LNCaP clone FGC (cell line): ENCODE results near the gene RELN.
"Not testable (repeated sequence)": the region's sequence is repeated elsewhere in the genome, so short reads cannot be mapped to it uniquely, and the experiment has no call there.

Source experiments
- DNase-seq: peaks from one replicate; pipeline ENCODE4 v3.0.0-alpha.2; 2011; ENCODE audit warnings: low read depth
- H3K4me3 ChIP-seq: 2 replicates; pipeline ENCODE4 v1.5.1; 2011; ENCODE audit warnings: mild to moderate bottlenecking, low read depth, low read length, control low read depth
- TF ChIP-seq, protein P1 (sequence below): IDR thresholded peaks from 2 replicates; pipeline ENCODE4 v1.5.1; 2012; ENCODE audit warnings: mild to moderate bottlenecking; ENCODE audit not compliant: control insufficient read depth, insufficient read depth; ENCODE audit errors: extremely low read depth

Gene RELN

DNA sequence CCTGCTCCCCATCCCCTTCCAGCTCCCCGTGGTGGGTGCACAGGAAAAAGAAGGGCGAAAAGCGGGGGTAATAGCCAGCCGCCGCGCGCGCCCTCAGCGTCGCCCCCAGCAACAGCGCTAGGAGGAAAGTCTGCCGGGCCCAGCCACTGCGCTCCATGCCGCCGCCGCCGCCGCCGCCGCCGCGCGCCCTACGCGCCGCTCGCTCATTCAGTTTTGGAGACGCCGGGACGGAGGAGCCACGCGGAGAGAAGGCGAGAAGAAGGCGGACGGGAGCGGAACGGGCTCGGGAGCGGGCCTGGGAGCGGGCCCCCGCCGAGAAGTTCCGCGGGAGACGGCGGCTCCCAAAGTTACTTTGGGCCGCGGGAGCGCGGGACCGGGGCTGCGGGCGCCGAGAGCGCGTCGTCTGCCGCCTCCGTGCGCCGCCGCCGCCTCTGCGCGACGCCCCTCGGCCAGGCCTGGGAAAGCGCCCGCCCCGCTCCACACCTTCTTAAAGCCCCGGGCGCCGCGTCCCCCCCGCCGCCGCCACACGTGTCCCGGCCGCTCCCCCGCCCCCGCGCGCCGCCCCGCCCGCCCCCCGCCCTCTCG lies at the start of gene RELN:
Gene RELN (minus strand): TSS at position 459 of the 585 bp plus-strand sequence. CDS start 302 bp downstream, at position 157.
- peak within 1 kb of the TSS; percentile 45 for H3K4me3 ChIP-seq
- DNase-seq, result no peak
- TF ChIP-seq, protein P1, sequence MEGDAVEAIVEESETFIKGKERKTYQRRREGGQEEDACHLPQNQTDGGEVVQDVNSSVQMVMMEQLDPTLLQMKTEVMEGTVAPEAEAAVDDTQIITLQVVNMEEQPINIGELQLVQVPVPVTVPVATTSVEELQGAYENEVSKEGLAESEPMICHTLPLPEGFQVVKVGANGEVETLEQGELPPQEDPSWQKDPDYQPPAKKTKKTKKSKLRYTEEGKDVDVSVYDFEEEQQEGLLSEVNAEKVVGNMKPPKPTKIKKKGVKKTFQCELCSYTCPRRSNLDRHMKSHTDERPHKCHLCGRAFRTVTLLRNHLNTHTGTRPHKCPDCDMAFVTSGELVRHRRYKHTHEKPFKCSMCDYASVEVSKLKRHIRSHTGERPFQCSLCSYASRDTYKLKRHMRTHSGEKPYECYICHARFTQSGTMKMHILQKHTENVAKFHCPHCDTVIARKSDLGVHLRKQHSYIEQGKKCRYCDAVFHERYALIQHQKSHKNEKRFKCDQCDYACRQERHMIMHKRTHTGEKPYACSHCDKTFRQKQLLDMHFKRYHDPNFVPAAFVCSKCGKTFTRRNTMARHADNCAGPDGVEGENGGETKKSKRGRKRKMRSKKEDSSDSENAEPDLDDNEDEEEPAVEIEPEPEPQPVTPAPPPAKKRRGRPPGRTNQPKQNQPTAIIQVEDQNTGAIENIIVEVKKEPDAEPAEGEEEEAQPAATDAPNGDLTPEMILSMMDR, result no peak

DNA sequence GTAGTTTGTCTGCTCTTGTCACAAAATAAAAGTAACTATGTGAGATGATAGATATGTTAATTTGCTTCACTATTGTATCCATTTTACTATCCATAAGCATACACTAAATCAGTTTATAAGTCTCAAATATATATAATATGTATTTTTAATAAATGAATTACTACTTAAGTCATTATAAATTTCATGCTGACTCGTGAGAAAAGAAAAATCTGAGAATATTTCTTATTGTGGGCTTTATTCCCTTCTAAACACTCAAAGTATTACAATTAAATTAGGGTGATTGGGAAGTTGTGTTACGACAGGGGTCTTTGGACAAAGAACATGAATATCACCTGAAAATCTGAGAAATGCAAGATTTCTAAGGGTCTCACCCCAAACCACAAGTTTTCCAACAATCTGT lies 48.7 kb upstream of the RELN start:
- TF ChIP-seq, protein P1, result no peak
- DNase-seq, result no peak
- H3K4me3 ChIP-seq, result no peak overlapping the region

DNA sequence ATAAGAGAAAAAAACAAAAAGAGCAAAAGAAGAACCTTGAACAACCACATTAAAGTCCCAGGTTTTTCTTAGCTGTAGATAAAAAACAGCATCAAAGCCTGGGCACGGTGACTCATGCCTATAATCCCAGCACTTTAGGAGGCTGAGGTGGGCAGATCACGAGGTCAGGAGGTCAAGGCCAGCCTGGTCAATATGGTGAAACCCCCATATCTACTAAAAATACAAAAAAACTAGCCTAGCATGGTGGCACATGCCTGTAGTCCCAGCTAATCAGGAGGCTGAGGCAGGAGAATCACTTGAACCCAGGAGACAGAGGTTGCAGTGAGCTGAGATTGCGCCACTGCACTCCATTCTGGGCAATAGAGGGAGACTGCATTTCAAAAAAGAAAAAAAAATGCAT lies 47.4 kb upstream of the RELN start:
- not testable (repeated sequence) for H3K4me3 ChIP-seq, DNase-seq

- TF ChIP-seq, protein P1, result no peak
- H3K4me3 ChIP-seq, result no peak overlapping the region
Measured at GRCh38 chr7:104035351-104035750, 45.9 kb upstream of the RELN start.

DNA sequence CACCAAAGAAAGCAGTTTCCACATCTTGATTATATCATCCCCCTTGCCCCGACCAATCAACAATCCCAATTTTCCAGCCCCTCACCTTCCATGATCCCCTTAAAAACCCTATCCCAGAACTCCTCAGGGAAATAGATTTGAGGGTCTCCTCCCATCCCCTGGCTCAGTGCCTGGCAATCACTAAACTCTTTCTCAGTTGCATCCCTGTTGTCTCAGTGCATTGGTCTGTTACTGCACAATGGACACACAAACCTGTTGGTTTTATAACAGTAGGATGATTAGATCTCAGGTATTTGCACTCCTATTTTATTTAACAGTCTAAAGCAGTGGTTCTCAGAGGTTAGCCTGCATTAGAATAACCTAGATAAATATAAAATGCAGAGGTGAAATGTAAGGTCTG lies 45.2 kb upstream of the RELN start:
- no peak overlapping the region for H3K4me3 ChIP-seq
- DNase-seq, result no peak
- TF ChIP-seq, protein P1, result no peak

More at GRCh38 chr7:104035351-104035750, 45.9 kb upstream of the RELN start:
- no peak for DNase-seq

DNA sequence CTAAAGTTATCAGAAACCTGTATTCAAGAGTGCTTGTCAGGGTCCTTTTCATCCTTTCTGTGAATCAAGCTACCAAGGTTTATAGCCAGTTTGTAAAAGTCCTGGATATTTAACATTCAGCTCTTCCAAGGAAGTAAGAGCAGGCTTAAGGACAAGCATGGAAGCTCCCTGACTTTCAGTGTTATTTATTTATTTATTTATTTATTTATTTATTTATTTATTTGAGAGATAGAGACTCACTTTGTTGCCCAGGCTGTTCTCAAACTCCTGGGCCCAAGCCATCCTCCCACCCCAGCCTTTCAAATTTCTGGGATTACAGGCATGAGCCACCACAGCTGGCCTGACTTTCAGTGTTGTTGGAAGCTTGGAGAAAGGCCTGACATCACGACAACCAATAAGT lies 44.4 kb upstream of the RELN start:
- TF ChIP-seq, protein P1, result no peak
- H3K4me3 ChIP-seq, result no peak overlapping the region
- DNase-seq, result no peak

DNA sequence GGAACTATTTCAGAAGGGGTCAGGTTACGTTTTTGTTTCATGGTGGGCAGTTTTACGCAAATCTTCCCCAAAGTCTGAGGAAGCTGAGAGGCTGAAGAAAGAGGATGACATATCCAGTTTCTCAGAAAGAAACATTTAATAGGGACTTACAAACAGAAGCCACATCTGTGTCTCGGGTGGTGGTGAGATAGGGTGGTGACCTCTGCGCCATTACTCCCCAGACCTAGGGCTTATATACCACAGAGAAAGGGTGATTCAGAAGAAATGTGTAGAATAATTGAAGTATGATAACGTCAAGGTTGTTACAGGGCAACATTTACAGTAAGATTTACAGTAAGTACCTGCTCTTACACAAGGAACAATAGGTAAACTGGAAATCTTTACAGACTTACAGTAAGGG lies 43.0 kb upstream of the RELN start:
- TF ChIP-seq, protein P1, result no peak
- H3K4me3 ChIP-seq, result no peak overlapping the region
- DNase-seq, result no peak
